ENCODE results near the gene LMX1B. TPM values are rescaled to one million over a fixed set of nuclear protein-coding genes. Genes with fewer than 3 reads are reported as not detected.

The LMX1B gene
- total RNA-seq, 4 donors from 2014 or later = 3.2 to 6.9 (median 4.6) TPM

DNA sequence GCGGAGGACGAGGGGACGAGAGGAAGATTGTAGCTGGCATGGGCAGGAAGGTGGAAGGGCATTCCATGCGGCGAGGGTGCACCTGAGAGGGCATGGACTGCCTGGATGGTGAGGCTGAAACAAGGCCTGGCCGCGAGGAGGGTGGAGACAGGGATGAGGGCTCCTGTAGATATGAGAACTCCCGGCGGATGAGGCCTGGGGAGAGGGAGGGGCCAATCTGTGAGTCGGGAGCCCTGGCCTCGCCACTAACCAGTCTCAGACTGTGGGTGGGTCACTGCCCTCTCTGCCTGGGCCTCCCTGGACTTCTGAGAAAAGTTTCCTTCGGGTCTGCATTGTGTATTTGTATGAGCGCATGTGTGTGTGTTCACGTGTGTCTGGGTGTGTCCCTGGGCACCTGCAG, 55.4 kb downstream of the LMX1B start:
- TF ChIP-seq, protein P1, sequence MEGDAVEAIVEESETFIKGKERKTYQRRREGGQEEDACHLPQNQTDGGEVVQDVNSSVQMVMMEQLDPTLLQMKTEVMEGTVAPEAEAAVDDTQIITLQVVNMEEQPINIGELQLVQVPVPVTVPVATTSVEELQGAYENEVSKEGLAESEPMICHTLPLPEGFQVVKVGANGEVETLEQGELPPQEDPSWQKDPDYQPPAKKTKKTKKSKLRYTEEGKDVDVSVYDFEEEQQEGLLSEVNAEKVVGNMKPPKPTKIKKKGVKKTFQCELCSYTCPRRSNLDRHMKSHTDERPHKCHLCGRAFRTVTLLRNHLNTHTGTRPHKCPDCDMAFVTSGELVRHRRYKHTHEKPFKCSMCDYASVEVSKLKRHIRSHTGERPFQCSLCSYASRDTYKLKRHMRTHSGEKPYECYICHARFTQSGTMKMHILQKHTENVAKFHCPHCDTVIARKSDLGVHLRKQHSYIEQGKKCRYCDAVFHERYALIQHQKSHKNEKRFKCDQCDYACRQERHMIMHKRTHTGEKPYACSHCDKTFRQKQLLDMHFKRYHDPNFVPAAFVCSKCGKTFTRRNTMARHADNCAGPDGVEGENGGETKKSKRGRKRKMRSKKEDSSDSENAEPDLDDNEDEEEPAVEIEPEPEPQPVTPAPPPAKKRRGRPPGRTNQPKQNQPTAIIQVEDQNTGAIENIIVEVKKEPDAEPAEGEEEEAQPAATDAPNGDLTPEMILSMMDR (IDR thresholded peaks at IDR 0.05) = no peak
- no peak for TF ChIP-seq POLR2A (IDR thresholded peaks at IDR 0.05)
- DNase-seq (ENCODE audit: low spot score in 2 of 2) = no peak
- WGBS, 2 donors = 76 to 79% methylated on average over 14 of the region's 14 CpGs
- H3K4me3 ChIP-seq (ENCODE audit: low read depth, poor library complexity, severe bottlenecking) = no peak overlapping the region
- intact Hi-C loops (cut with DNase I; ENCODE audit: low total_unique reads) = no loop called here

DNA sequence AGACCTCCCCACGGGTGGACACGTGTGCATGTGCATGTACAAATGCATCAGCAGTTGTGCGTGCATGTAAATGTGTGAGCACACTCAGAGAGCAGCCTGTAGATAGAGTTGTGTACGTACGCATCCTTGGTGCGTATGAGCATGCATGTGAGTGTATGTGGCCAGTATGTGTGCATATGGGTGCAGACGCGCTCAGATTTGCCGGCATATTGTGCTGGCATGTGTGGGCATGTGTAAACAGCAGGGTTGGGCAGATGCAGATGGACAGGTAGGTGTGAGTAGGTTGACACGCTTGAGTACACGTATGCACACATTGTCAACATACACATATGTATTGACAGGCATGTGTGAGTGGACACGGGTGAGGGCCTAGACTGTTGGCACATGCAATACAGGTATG, 56.5 kb downstream of the LMX1B start:
- 72 to 83% methylated on average over 12 of the region's 12 CpGs for WGBS, 2 donors
- no peak overlapping the region for H3K4me3 ChIP-seq (ENCODE audit: low read depth, poor library complexity, severe bottlenecking)
- DNase-seq (ENCODE audit: low spot score in 2 of 2) = no peak
- intact Hi-C loops (cut with DNase I; ENCODE audit: low total_unique reads) = no loop called here
- TF ChIP-seq, protein P1 (IDR thresholded peaks at IDR 0.05) = no peak
- TF ChIP-seq POLR2A (IDR thresholded peaks at IDR 0.05) = no peak

DNA sequence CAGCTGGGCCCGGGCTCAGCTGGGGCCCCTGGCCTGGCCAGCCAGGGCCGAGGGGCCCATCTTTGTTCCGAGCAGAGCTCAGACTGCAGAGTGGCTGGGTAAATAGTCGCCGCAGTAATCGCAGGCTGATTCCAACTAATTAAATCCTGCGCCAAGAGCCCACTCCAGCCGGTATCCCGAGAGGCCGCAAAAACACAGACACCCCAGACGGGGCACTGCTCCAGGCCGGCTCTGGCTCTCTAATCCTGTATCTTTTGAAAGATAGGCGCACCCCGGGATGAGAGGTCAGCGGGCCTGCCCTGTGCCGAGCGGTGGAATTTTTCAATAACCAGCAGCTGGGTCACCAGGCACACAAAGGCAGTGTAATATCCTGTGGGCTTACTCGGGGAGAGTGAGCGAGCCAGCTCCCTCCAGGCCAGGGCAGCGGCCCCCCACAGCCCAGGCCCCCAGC, 57.7 kb downstream of the LMX1B start:
- intact Hi-C loops (cut with DNase I; ENCODE audit: low total_unique reads) = no loop called here
- WGBS, 2 donors = 56 to 65% methylated on average over 19 to 20 of the region's 20 CpGs
- DNase-seq (ENCODE audit: low spot score in 2 of 2) = no peak
- H3K4me3 ChIP-seq (ENCODE audit: low read depth, poor library complexity, severe bottlenecking) = no peak overlapping the region
- TF ChIP-seq, protein P1 (IDR thresholded peaks at IDR 0.05) = no peak
- no peak for TF ChIP-seq POLR2A (IDR thresholded peaks at IDR 0.05)

DNA sequence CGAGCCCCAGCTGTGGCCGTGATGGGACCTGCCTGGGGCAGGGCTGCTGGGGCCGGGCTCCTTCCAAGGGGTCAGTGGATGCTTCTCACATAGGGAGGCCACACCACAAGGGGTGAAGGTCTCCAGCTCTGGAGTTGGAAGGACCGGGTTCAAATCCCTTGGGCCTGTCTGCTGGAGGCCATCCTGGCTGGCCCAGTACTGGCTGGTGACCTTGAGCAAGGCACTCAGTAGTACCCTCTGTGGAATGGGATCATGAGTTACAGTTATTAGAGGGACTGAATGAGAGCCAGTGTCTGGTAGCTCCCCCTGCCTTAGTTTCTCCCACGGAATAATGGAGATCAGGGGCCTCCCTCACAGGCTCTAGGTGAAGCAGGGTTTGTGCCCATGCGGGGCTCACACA, 58.3 kb downstream of the LMX1B start:
- no peak overlapping the region for H3K4me3 ChIP-seq (ENCODE audit: low read depth, poor library complexity, severe bottlenecking)
- TF ChIP-seq, protein P1 (IDR thresholded peaks at IDR 0.05) = no peak
- TF ChIP-seq POLR2A (IDR thresholded peaks at IDR 0.05) = no peak
- WGBS, 2 donors = 77 to 81% methylated on average over 6 of the region's 6 CpGs
- intact Hi-C loops (cut with DNase I; ENCODE audit: low total_unique reads) = no loop called here
- DNase-seq (ENCODE audit: low spot score in 2 of 2) = no peak

DNA sequence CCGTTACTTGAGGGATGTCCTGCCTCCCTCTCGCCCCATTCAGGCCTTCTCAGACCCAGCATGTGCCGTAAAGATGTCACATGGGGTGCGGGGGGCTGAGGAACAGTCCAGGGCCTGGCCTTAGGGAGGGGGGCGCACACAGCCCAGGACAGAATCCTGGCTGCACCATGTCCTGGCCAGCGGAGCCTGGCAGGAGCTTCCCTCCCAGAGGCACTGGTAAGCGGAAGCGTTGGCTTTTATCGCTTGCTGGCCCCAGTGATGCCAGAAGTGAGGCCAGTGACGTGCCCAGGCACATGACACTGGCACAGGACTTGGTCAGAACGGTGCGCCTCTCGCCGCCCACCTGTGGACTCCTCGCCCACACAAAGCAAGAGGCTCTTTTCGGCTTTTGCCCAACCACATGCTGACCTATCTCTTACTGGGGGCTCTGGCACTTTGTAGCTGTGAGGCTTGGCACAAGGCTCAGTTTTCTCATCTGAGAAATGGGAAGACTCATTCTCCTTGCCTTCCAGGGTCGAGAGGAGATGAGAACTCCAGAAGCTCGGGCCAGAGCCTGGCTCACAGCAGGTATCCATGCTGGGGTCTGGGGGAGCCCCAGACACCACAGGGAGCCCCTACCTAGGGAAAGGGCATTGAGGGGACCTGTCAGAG, 59.0 kb downstream of the LMX1B start:
- WGBS, 2 donors = 60 to 65% methylated on average over 18 of the region's 18 CpGs
- TF ChIP-seq POLR2A (IDR thresholded peaks at IDR 0.05) = no peak
- TF ChIP-seq, protein P1 (IDR thresholded peaks at IDR 0.05) = no peak
- intact Hi-C loops (cut with DNase I; ENCODE audit: low total_unique reads) = no loop called here
- H3K4me3 ChIP-seq (ENCODE audit: low read depth, poor library complexity, severe bottlenecking) = no peak overlapping the region
- no peak for DNase-seq (ENCODE audit: low spot score in 2 of 2)

All from lower leg skin (tissue), 4 donors.